HG03432 (cell line): ENCODE data around the gene BCAP29.

Source experiments
- ATAC-seq: cut with Tn5 transposase; IDR thresholded peaks from one replicate; pipeline ENCODE4 v1.9.1; 2021; ENCODE audit warnings: mild to moderate bottlenecking, moderate library complexity; ENCODE audit not compliant: unreplicated experiment

BCAP29 gene

GRCh38 chr7:107661865-107662379, 81.9 kb downstream of the BCAP29 start:
- ATAC-seq: no peak

GRCh38 chr7:107663196-107663595, 83.2 kb downstream of the BCAP29 start:
- no peak for ATAC-seq

GRCh38 chr7:107666790-107667189, 86.7 kb downstream of the BCAP29 start:
- no peak for ATAC-seq

- no peak for ATAC-seq
Observed at GRCh38 chr7:107667341-107667740, 87.3 kb downstream of the BCAP29 start.

- ATAC-seq: no peak
Observed at GRCh38 chr7:107668296-107668695, 88.2 kb downstream of the BCAP29 start.
